RWPE2 (cell line): ENCODE data around the gene NUDT19.
"Not testable (repeated sequence)": the region's sequence is repeated elsewhere in the genome, so short reads cannot be mapped to it uniquely, and the experiment has no call there.

ENCODE experiments used
- ATAC-seq: fragments of 200-7000 bp; cut with Tn5 transposase; 3 replicates; pipeline ENCODE4 v1.9.1; 2021; ENCODE audit warnings: low read depth
- DNase-seq: peaks from one replicate; pipeline ENCODE4 v3.0.0-alpha.2; 2020; ENCODE audit warnings: low spot score
- H3K27ac ChIP-seq: fragments of 450-650 bp; 2 replicates; pipeline ENCODE4 v1.5.1; 2017; ENCODE audit warnings: mild to moderate bottlenecking; ENCODE audit not compliant: poor library complexity, severe bottlenecking
- H3K27me3 ChIP-seq: fragments of 250-450 bp; sonication (Bioruptor Pico); 2 replicates; pipeline ENCODE4 v1.5.1; 2021; ENCODE audit warnings: mild to moderate bottlenecking, moderate library complexity; ENCODE audit not compliant: insufficient read depth, poor library complexity, severe bottlenecking
- H3K36me3 ChIP-seq: fragments of 250-450 bp; sonication (Bioruptor Pico); 2 replicates; pipeline ENCODE4 v1.5.1; 2020; ENCODE audit warnings: low read depth, mild to moderate bottlenecking, moderate library complexity
- H3K4me1 ChIP-seq: fragments of 250-450 bp; sonication (Bioruptor Pico); 2 replicates; pipeline ENCODE4 v1.5.1; 2021; ENCODE audit warnings: mild to moderate bottlenecking, moderate library complexity; ENCODE audit not compliant: insufficient read depth, poor library complexity, severe bottlenecking
- H3K4me3 ChIP-seq: fragments of 250-450 bp; sonication (Bioruptor Pico); 2 replicates; pipeline ENCODE4 v1.5.1; 2021; ENCODE audit warnings: mild to moderate bottlenecking, moderate library complexity; ENCODE audit not compliant: severe bottlenecking
- H3K9me3 ChIP-seq: fragments of 250-450 bp; sonication (Bioruptor Pico); 2 replicates; pipeline ENCODE4 v1.5.1; 2021; ENCODE audit warnings: mild to moderate bottlenecking, moderate library complexity; ENCODE audit not compliant: severe bottlenecking
- CTCF ChIP-seq: fragments of 450-650 bp; IDR thresholded peaks from one replicate; pipeline ENCODE4 v1.5.1; 2017; ENCODE audit warnings: mild to moderate bottlenecking, moderate library complexity; ENCODE audit not compliant: poor library complexity, severe bottlenecking

The NUDT19 gene

DNA sequence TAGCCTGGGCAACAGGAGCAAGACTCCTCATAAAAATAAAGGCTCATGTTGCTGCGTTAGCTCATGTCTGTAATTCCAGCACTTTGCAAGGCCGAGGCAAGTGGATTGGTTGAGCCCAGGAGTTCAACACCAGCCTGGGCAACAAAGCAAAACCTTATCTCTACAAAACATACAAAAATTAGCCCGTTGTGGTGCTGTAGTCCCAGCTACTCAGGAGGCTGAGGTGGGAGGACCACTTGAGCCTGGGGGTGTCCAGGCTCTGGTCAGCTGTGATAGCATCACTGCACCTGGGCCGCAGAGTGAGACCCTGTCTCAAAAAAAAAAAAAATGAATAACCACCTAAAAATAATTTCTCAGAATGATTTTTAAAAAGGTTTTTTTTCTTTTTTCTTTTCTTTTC, 3.9 kb upstream of the NUDT19 start:
- DNase-seq (no peak), ATAC-seq (no peak)
- no peak for TF ChIP-seq CTCF
- Histone ChIP-seq H3K27me3 (no peaks in the 10 kb centered on the region), H3K4me3 (no peak overlapping the region), H3K36me3 (no peaks in the 10 kb centered on the region), H3K9me3 (no peaks in the 10 kb centered on the region), H3K4me1 (peaks cover 4% of the 10 kb centered on the region), H3K27ac (no peak overlapping the region)

DNA sequence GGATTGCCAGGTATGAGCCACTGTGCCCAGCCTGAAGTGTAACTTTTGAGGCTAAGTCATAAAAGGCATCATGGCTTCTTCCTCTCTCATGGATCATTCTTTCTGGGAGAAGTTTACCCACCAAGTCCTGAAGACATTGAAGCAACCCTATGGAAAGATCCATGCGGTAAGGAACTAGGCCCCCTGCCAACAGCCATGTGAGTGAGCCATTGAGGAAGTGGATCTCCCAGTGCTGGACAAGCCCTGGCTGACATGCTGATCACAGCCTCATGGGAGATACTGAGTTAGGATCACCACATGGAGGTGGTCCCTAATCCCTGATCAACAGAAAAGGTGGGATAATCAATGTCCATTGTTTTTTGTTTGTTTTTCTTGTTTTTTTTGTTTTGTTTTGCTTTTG, 3.3 kb upstream of the NUDT19 start:
- no peak for TF ChIP-seq CTCF
- Histone ChIP-seq H3K27me3 (no peaks in the 10 kb centered on the region), H3K4me3 (no peak overlapping the region), H3K36me3 (peaks cover 6% of the 10 kb centered on the region), H3K9me3 (no peaks in the 10 kb centered on the region), H3K4me1 (peaks cover 9% of the 10 kb centered on the region), H3K27ac (no peak overlapping the region)
- ATAC-seq (no peak), DNase-seq (no peak)

DNA sequence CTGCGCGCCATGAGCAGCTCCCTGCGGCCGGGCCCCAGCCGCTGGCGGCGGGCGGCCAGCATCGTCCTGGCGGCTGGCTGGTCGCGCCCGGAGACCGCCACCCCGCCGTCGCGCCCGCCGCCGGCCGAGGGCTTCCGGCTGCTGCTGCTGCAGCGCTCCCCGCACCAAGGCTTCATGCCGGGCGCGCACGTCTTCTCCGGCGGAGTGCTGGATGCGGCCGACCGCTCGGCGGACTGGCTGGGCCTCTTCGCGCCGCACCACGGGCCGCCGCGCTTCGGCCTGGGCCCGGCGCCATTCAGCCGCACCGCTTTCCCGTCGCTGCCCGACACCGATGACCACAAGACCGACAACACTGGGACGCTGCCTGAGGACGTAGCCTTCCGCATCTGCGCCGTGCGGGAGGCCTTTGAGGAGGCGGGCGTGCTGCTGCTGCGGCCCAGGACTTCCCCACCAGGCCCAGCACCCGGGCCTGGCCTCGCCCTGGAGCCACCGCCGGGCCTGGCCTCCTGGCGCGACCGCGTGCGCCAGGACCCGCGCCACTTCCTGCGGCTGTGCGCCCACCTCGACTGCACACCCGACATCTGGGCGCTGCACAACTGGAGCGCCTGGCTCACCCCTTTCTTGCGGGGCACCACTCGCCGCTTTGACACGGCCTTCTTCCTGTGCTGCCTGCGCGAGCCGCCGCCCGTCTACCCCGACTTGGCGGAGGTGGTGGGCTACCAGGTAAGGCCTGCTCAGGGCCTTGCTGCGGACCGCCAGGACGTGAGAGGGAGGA, 518 bp downstream of the NUDT19 start:
- Histone ChIP-seq H3K36me3 (peaks cover 37% of the 10 kb centered on the region), H3K27ac (peak overlapping the region; percentile 52), H3K9me3 (no peaks in the 10 kb centered on the region), H3K27me3 (no peaks in the 10 kb centered on the region), H3K4me1 (peaks cover 15% of the 10 kb centered on the region), H3K4me3 (peak overlapping the region; percentile 79)
- ATAC-seq, result peak; percentile 64
- no peak for DNase-seq
- TF ChIP-seq CTCF, result no peak

DNA sequence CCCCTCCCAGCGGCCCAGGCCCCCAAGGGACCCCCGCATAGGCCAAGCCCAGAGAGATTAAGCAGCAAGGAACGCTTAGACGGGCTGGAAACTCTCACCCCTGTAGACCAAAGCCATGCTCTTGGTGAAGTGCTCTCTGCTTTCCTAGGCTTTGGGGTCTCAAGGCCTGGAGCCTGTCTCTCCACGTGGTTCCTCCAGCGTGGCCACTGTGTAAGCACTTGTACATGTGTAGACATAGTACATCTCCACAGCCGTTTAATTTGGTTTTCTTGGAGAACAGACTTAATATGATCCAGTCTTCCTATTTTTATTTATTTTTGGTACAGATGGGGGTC, 1.1 kb downstream of the NUDT19 start:
- no peak for DNase-seq
- H3K9me3 ChIP-seq, result no peaks in the 10 kb centered on the region
- peaks cover 15% of the 10 kb centered on the region for H3K4me1 ChIP-seq
- peaks cover 37% of the 10 kb centered on the region for H3K36me3 ChIP-seq
- no peak for TF ChIP-seq CTCF
- H3K27me3 ChIP-seq, result no peaks in the 10 kb centered on the region
- no peak for ATAC-seq
- peak overlapping the region; percentile 79 for H3K4me3 ChIP-seq
- H3K27ac ChIP-seq, result peak overlapping the region; percentile 52

GRCh38 chr19:32693151-32694108, 1.8 kb downstream of the NUDT19 start:
- peaks cover 15% of the 10 kb centered on the region for H3K4me1 ChIP-seq
- ATAC-seq, DNase-seq, H3K27me3 ChIP-seq, H3K9me3 ChIP-seq: not testable (repeated sequence)
- H3K27ac ChIP-seq, result peak overlapping the region; percentile 52
- H3K4me3 ChIP-seq, result peak overlapping the region; percentile 79
- H3K36me3 ChIP-seq, result peaks cover 37% of the 10 kb centered on the region

GRCh38 chr19:32694316-32694715, 2.7 kb downstream of the NUDT19 start:
- peak overlapping the region; percentile 79 for H3K4me3 ChIP-seq
- peak overlapping the region; percentile 34 for H3K27ac ChIP-seq
- H3K4me1 ChIP-seq, result peaks cover 15% of the 10 kb centered on the region
- DNase-seq, H3K27me3 ChIP-seq, H3K9me3 ChIP-seq, ATAC-seq: not testable (repeated sequence)
- H3K36me3 ChIP-seq, result peaks cover 45% of the 10 kb centered on the region

DNA sequence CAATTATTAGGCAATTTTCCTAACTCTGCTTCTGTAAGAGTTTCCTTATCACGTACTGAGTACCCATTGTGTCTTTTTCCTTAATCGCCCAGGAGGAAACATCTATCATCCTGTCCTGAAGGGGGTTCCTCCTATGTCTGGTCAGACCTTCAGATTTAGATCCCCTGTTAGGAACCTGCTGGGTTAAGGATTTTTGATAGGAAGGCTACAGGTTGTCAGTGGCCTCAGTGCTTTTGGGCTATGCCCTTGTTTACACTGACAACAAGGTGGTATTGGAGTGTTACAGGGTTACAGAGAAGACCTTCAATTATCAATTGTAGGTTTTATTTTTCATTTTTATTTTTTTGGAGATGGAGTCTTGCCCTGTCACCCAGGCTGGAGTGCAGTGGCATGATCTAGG, 3.2 kb downstream of the NUDT19 start:
- H3K27ac ChIP-seq, ATAC-seq, H3K9me3 ChIP-seq, DNase-seq, H3K27me3 ChIP-seq, H3K4me3 ChIP-seq: not testable (repeated sequence)
- peaks cover 51% of the 10 kb centered on the region for H3K36me3 ChIP-seq
- peaks cover 15% of the 10 kb centered on the region for H3K4me1 ChIP-seq
